Activated naive CD4-positive, alpha-beta T cell treated with anti-CD3 and anti-CD28 coated beads, Interleukin-2, amount 10 ng/mL, durations not matched to agents 5 hours and 36 hours (primary cell): Measurements from ENCODE around the gene CPZ. TPM values are rescaled to one million over a fixed set of nuclear protein-coding genes. Genes with fewer than 3 reads are reported as not detected.

ENCODE experiments used
- total RNA-seq, 2 experiments: library from RNA; stranded (reverse); gene quantifications; one replicate each; pipeline ENCODE4 v1.2.3, GENCODE V29; 2021

The CPZ gene
- under 1 TPM; 0.45 to 0.75 TPM for total RNA-seq

GRCh38 chr4:8592366-8593263 is at the start of gene CPZ:
TSS of gene CPZ (plus strand) at chr4:8592765. CDS start at chr4:8592834, 69 bp downstream.

GRCh38 chr4:8580321-8581093 is 12.1 kb upstream of the CPZ start, which contains the start of gene GPR78:
TSS of gene GPR78 (plus strand) at chr4:8580392. CDS start at chr4:8580983, 591 bp downstream.

Other genes with a start within 250 kb of the CPZ start
- 10 to 100 TPM; 14.8 to 15.4 TPM for gene ACOX3, start 152.0 kb upstream of the CPZ start, total RNA-seq
- 10 to 100 TPM; 21.1 to 23.7 TPM for gene TRMT44, start 152.0 kb upstream of the CPZ start, total RNA-seq
- gene GPR78, start 12.4 kb upstream of the CPZ start, total RNA-seq: under 1 TPM in 1 of 2 experiments, not detected in 1; 0.08 TPM